K562 (cell line): Measurements from ENCODE around the gene LDB2. TPM values are rescaled to one million over a fixed set of nuclear protein-coding genes. Genes with fewer than 3 reads are reported as not detected.

ENCODE experiments used
- ATAC-seq: fragments of 200-7000 bp; cut with Tn5 transposase; 3 replicates; pipeline ENCODE4 v1.9.1; 2020; ENCODE audit warnings: moderate library complexity
- BruUV-seq: library from RNA; stranded (reverse); fragments of 400-500 nt; replicated peaks from 2 replicates; lab custom pipeline; 2021; lab: Mats Ljungman, UMichigan
- CTCF ChIA-PET: fragments of 300-600 bp; formaldehyde crosslinking; extraction: SDS; loops from one replicate; lab custom pipeline; 2021; ENCODE audit warnings: low intra/inter-chr PET ratio; lab: Yijun Ruan, JAX
- POLR2A ChIA-PET: fragments of 300-600, 350-650 bp; sonication (Branson Sonifier 250); formaldehyde crosslinking; extraction: SDS; loops from one replicate; lab custom pipeline; 2021; ENCODE audit warnings: antibody characterized with exemption, inconsistent platforms; lab: Yijun Ruan, JAX
- DNase-seq, 4 experiments: peaks; one replicate each; pipeline versions ENCODE4 v3.0.0 to v3.0.0-alpha.2; 2011 to 2018; ENCODE audit warnings: low spot score in 3 of 4, mixed read lengths in 3 of 4; ENCODE audit errors: extremely low read depth in 1 of 4
- FAIRE-seq: peaks from 2 replicates; lab custom pipeline; 2011; peaks lifted over from hg19 to GRCh38; lab: Jason Lieb, UNC
- H2AFZ ChIP-seq: 2 replicates; pipeline ENCODE4 v1.6.0; 2011; ENCODE audit warnings: low read depth, low read length, control low read depth, inconsistent platforms
- H3K27ac ChIP-seq: fragments of 200-600 bp; 3 replicates; pipeline ENCODE4 v1.8.0; 2011; ENCODE audit warnings: low read depth, mild to moderate bottlenecking, control low read depth, inconsistent platforms, low read length, moderate library complexity, mixed read lengths; ENCODE audit errors: extremely low read depth
- H3K27me3 ChIP-seq, 2 experiments: fragments of 300-600 bp in 1 of 2; 2 replicates in 1 of 2; 3 replicates in 1 of 2; pipeline versions ENCODE4 v1.6.0 to v1.8.0; 2011; ENCODE audit warnings: inconsistent platforms in 2 of 2, low read length in 2 of 2, mild to moderate bottlenecking in 1 of 2, mixed read lengths in 1 of 2, moderate library complexity in 1 of 2; ENCODE audit not compliant: control insufficient read depth in 2 of 2, insufficient read depth in 2 of 2
- H3K36me3 ChIP-seq: fragments of 300-600 bp; 3 replicates; pipeline ENCODE4 v1.8.0; 2011; ENCODE audit warnings: mild to moderate bottlenecking, low read length, inconsistent platforms; ENCODE audit not compliant: control insufficient read depth, insufficient read depth
- H3K4me1 ChIP-seq, 2 experiments: fragments of 200-600 bp in 1 of 2; replicated peaks in 1 of 2; 2 replicates in 1 of 2; 3 replicates in 1 of 2; pipeline versions ENCODE4 v1.5.1 to v1.8.0; 2011; ENCODE audit warnings: inconsistent platforms in 2 of 2, low read length in 2 of 2, mild to moderate bottlenecking in 1 of 2, mixed read lengths in 1 of 2, moderate library complexity in 1 of 2; ENCODE audit not compliant: control insufficient read depth in 2 of 2, insufficient read depth in 2 of 2
- H3K4me2 ChIP-seq: 2 replicates; pipeline ENCODE4 v1.6.1; 2011; ENCODE audit warnings: low read length, control low read depth, inconsistent platforms, mixed read lengths; ENCODE audit not compliant: insufficient read depth
- H3K4me3 ChIP-seq: fragments of 200-600 bp; sonication (generic), shearing (Covaris generic); 2 replicates; pipeline ENCODE4 v1.5.1; 2016; ENCODE audit warnings: control low read depth, inconsistent platforms
- H3K79me2 ChIP-seq: fragments of 200-600 bp; 3 replicates; pipeline ENCODE4 v1.8.0; 2011; ENCODE audit warnings: low read length, inconsistent platforms; ENCODE audit not compliant: control insufficient read depth, insufficient read depth
- H3K9ac ChIP-seq, 2 experiments: 2 replicates each; pipeline versions ENCODE4 v1.6.0 to v1.6.1; 2011; ENCODE audit warnings: low read depth in 2 of 2, low read length in 2 of 2, control low read depth in 1 of 2, inconsistent platforms in 1 of 2, mild to moderate bottlenecking in 1 of 2, mixed read lengths in 1 of 2; ENCODE audit not compliant: insufficient read depth in 1 of 2
- H3K9me1 ChIP-seq: one replicate; pipeline ENCODE4 v1.6.0; 2011; ENCODE audit warnings: inconsistent platforms, mild to moderate bottlenecking, low read length, moderate library complexity; ENCODE audit not compliant: control insufficient read depth, insufficient read depth
- H3K9me3 ChIP-seq: replicated peaks from 2 replicates; pipeline ENCODE4 v1.5.1; 2011; ENCODE audit warnings: low read depth, low read length, inconsistent platforms; ENCODE audit not compliant: control insufficient read depth, insufficient read depth
- H4K20me1 ChIP-seq: replicated peaks from 2 replicates; pipeline ENCODE4 v1.6.1; 2011; ENCODE audit warnings: low read length, inconsistent platforms, mixed read lengths; ENCODE audit not compliant: control insufficient read depth, insufficient read depth
- CEBPB ChIP-seq: fragments of 450-650 bp; IDR thresholded peaks from 2 replicates; pipeline ENCODE4 v1.6.1; 2016; ENCODE audit warnings: missing genetic modification characterization, missing compliant biosample characterization
- CEBPG ChIP-seq, 3 experiments: fragments of 200-800 bp in 1 of 3; sonication (Bioruptor generic) in 1 of 3; sonication (generic) in 1 of 3; formaldehyde crosslinking in 1 of 3; IDR thresholded peaks in 2 of 3; conservative IDR thresholded peaks in 1 of 3; 2 replicates each; pipeline versions ENCODE4 v1.6.1 to v1.8.0; 2016 to 2022; ENCODE audit warnings: missing compliant biosample characterization in 2 of 3, missing genetic modification characterization in 2 of 3, mild to moderate bottlenecking in 1 of 3, missing genetic modification reagents in 1 of 3
- CHD4 ChIP-seq: fragments of 200-600 bp; sonication (generic); IDR thresholded peaks from 3 replicates; pipeline ENCODE4 v1.6.1; 2012; ENCODE audit warnings: low read depth, mild to moderate bottlenecking, mixed read lengths, low read length, inconsistent platforms; ENCODE audit not compliant: insufficient read depth, insufficient replicate concordance, poor library complexity, severe bottlenecking
- ETS2 ChIP-seq: IDR thresholded peaks from 2 replicates; pipeline ENCODE4 v1.6.1; 2016; ENCODE audit warnings: borderline replicate concordance, missing genetic modification characterization, mild to moderate bottlenecking, moderate library complexity, missing compliant biosample characterization; ENCODE audit not compliant: poor library complexity, severe bottlenecking
- HDAC3 ChIP-seq: fragments of 450-650 bp; IDR thresholded peaks from 2 replicates; pipeline ENCODE4 v1.6.1; 2018; ENCODE audit warnings: borderline replicate concordance, mild to moderate bottlenecking, moderate library complexity; ENCODE audit not compliant: partially characterized antibody
- HNRNPLL ChIP-seq: fragments of 200-400 bp; formaldehyde crosslinking; IDR thresholded peaks from 2 replicates; pipeline ENCODE4 v1.6.1; 2017; ENCODE audit warnings: low read length, low read depth, mild to moderate bottlenecking; ENCODE audit not compliant: poor library complexity, severe bottlenecking
- NELFE ChIP-seq: IDR thresholded peaks from 2 replicates; pipeline ENCODE4 v1.6.1; 2011; ENCODE audit warnings: mild to moderate bottlenecking; ENCODE audit not compliant: insufficient read depth, insufficient read length
- ZNF696 ChIP-seq: fragments of 250-450 bp; sonication (Bioruptor Pico); conservative IDR thresholded peaks from 2 replicates; pipeline ENCODE4 v1.4.0; 2020; ENCODE audit warnings: mild to moderate bottlenecking, moderate library complexity
- in situ Hi-C: fragments of 300-500 bp; cut with MboI; formaldehyde crosslinking; loops from 4 replicates; pipeline ENCODE4 v1.15.0; 2018; ENCODE audit warnings: inconsistent platforms, mixed read lengths
- intact Hi-C: fragments of 100-400 bp; cut with micrococcal nuclease; formaldehyde crosslinking; loops from 2 replicates; pipeline ENCODE4 v1.14.2; 2022
- polyA plus RNA-seq, 8 experiments: library from polyadenylated mRNA; depleted of rRNA in 4 of 8; stranded (reverse) in 5 of 8; unstranded in 3 of 8; fragments of >200 nt; fragmentation: Nextera tagmentation in 2 of 8; fragmentation: Illumina TruSeq in 1 of 8; extraction: Ambion mirVana in 2 of 8; extraction: Trizol in 1 of 8; gene quantifications; 2 replicates each; pipeline versions ENCODE4 v1.2.1 to v1.2.3, GENCODE V29; 2011 to 2014; ENCODE audit warnings: inconsistent platforms in 1 of 8, missing spikeins in 1 of 8
- total RNA-seq, 7 experiments: library from RNA; depleted of rRNA in 6 of 7; stranded (reverse); fragments of >200 nt in 6 of 7; fragmentation: Illumina TruSeq in 2 of 7; extraction: Trizol in 2 of 7; gene quantifications; 2 replicates each; pipeline versions ENCODE4 v1.2.1 to v1.2.3, GENCODE V29; 2011 to 2021; ENCODE audit warnings: low replicate concordance in 1 of 7
- TF ChIP-seq, protein P1 (sequence below): fragments of 450-650 bp; formaldehyde crosslinking; IDR thresholded peaks from 2 replicates; pipeline ENCODE4 v1.4.0; 2020; ENCODE audit warnings: mild to moderate bottlenecking

Gene LDB2
- total and polyA plus RNA-seq, 9 of the 15 experiments (the other 6 are each of a cell fraction or from before 2014, with no cell fraction given): 0.10 to 0.20 TPM; not detected in 7

DNA sequence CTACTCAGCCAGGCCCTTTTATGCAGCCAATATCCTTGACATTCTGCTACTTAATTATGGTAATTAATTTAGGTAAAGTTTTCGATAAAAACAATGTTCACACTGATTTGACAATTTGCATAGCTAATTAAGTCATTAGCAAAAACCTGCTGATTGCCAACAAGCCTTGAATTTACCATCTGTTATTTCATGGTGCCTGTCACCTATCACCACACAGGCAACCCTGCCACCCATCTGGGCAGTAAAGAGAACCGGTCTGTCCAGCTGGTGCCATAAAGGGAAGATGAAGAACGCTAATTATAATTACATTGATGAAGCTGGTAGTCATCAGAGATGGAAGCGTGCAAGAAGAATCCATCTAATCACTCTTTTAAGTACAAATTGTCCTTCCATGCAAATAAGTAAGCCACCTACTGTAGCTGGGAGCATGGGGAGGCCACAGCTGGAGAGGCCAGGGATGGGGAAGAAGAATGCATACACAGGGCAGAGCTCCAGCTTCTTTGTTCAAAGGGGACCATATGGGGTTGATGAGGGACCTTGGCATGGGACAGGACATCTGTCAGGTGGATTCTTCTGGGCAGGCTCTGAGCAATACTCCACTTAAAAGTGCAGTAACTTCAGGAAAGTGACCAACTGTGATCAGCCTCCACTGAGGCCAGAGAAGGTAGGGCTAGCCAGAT is 394.9 kb downstream of the LDB2 start (continued):
- TF ChIP-seq NELFE: no peak
- no peak for TF ChIP-seq HDAC3

DNA sequence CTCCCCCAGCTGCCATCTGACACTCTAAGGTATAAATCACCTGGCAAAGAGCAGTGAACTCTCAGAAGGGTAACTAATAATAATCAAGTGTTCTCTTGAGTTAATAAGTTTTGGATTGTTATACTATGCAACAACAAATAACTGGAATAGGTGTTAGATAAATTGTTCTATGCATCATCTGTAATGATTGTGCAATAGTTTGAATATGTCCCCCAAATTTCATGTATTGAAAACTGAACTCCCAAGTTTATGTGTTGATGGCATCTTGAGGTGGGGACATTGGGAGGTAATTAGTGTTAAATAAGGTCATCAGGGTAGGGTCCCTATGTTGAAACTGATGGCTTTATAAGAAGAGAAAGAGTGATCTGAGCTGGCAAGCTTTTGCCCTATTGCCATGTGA is 399.5 kb downstream of the LDB2 start:
- Histone ChIP-seq H3K9me1 (no peaks in the 10 kb centered on the region), H3K79me2 (no peaks in the 10 kb centered on the region), H2AFZ (no peak overlapping the region), H3K4me2 (no peak overlapping the region), H3K36me3 (no peaks in the 10 kb centered on the region), H3K9ac (no peak overlapping the region), H3K27me3 (no peaks in the 10 kb centered on the region), H4K20me1 (no peaks in the 10 kb centered on the region), H3K27ac (no peak overlapping the region), H3K9me3 (no peaks in the 10 kb centered on the region), H3K4me3 (no peak overlapping the region), H3K4me1 (no peaks in the 10 kb centered on the region)
- BruUV-seq: no TSS peak
- ATAC-seq (no peak), FAIRE-seq (no peak), DNase-seq (no peak)
- ChIA-PET POLR2A (no interaction called here), CTCF (no interaction called here)
- intact Hi-C loops: no loop called here
- TF ChIP-seq CEBPG (CRISPR knock-in tag; IDR thresholded peaks at IDR 0.05) (no peak), CEBPG (tag; conservative IDR thresholded peaks at IDR 0.05 in 1 of 2, IDR thresholded peaks at IDR 0.05 in 1 of 2) (peak in 1 of 2 experiments; percentile 89; a peak in 2 of 4 replicates), HNRNPLL (no peak), ZNF696 (CRISPR knock-in tag) (no peak), CHD4 (no peak), ETS2 (tag) (no peak), CEBPB (tag) (peak; percentile 80)
- TF ChIP-seq, protein P1, sequence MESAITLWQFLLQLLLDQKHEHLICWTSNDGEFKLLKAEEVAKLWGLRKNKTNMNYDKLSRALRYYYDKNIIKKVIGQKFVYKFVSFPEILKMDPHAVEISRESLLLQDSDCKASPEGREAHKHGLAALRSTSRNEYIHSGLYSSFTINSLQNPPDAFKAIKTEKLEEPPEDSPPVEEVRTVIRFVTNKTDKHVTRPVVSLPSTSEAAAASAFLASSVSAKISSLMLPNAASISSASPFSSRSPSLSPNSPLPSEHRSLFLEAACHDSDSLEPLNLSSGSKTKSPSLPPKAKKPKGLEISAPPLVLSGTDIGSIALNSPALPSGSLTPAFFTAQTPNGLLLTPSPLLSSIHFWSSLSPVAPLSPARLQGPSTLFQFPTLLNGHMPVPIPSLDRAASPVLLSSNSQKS (CRISPR knock-in tag): no peak
- in situ Hi-C loops: no loop called here
